ENCODE data around the gene RPAIN.

GRCh38 chr17:5379351-5380107, 40.5 kb upstream of the RPAIN start:
- TF ChIP-seq CTCF (IDR thresholded peaks at IDR 0.05): no peak
- no peak for TF ChIP-seq EP300 (IDR thresholded peaks at IDR 0.05)

Measured in gastroesophageal sphincter (tissue), 3 donors.